Activated CD4-positive, alpha-beta memory T cell treated with anti-CD3 and anti-CD28 coated beads for 36 hours (primary cell): Measurements from ENCODE around the gene CNTN5. TPM values are rescaled to one million over a fixed set of nuclear protein-coding genes. Genes with fewer than 3 reads are reported as not detected.
"Not testable (repeated sequence)": the region's sequence is repeated elsewhere in the genome, so short reads cannot be mapped to it uniquely, and the experiment has no call there.

Experiments
- CTCF ChIA-PET: fragments of 350-600 bp; sonication (Branson Sonifier 250); formaldehyde crosslinking; loops from one replicate; lab custom pipeline; 2021; ENCODE audit warnings: antibody characterized with exemption, inconsistent platforms; lab: Charles Lee
- POLR2A ChIA-PET: fragments of 350-600 bp; sonication (Branson Sonifier 250); formaldehyde crosslinking; loops from one replicate; lab custom pipeline; 2021; ENCODE audit warnings: antibody characterized with exemption; lab: Charles Lee
- DNase-seq: peaks from one replicate; pipeline ENCODE4 v3.0.0-alpha.2; 2020
- H3K27ac Mint-ChIP-seq: one replicate; pipeline ENCODE4 v1.8.0; 2021; ENCODE audit warnings: mixed read lengths
- H3K27me3 Mint-ChIP-seq: one replicate; pipeline ENCODE4 v1.8.0; 2021; ENCODE audit warnings: mixed read lengths
- H3K36me3 Mint-ChIP-seq: one replicate; pipeline ENCODE4 v1.8.0; 2021; ENCODE audit warnings: mixed read lengths
- H3K4me1 Mint-ChIP-seq: one replicate; pipeline ENCODE4 v1.8.0; 2021; ENCODE audit warnings: low read depth, mixed read lengths
- H3K4me3 Mint-ChIP-seq: one replicate; pipeline ENCODE4 v1.8.0; 2021; ENCODE audit warnings: mild to moderate bottlenecking, mixed read lengths
- H3K9me3 Mint-ChIP-seq: one replicate; pipeline ENCODE4 v1.8.0; 2021; ENCODE audit warnings: mixed read lengths
- intact Hi-C: fragments of 100-400 bp; cut with micrococcal nuclease; formaldehyde crosslinking; loops from one replicate; pipeline ENCODE4 v1.15.1; 2023
- total RNA-seq, 2 experiments: library from RNA; stranded (reverse); gene quantifications; one replicate each; pipeline ENCODE4 v1.2.3, GENCODE V29; 2021

CNTN5 gene
- total RNA-seq, 2 experiments from 2014 or later: not detected

DNA sequence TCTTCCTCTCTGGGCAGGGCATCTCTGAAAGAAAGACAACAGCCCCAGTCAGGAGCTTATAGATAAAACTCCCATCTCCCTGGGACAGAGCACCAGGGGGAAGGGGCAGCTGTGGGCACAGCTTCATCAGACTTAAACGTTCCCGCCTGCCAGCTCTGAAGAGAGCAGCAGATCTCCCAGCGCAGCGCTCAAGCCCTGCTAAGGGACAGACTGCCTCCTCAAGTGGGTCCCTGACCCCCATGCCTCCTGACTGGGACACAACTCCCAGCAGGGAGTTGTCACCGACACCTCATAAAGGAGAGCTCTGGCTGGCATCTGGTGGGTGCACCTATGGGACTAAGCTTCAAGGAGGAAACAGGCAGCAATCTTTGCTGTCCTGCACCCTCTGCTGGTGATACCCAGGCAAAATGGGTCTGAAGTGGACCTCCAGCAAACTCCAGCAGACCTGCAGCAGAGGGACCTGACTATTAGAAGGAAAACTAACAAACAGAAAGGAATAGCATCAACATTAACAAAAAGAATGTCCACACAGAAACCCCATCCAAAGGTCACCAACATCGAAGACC, 1236.6 kb downstream of the CNTN5 start:
- POLR2A ChIA-PET, DNase-seq, H3K4me1 Mint-ChIP-seq, H3K4me3 Mint-ChIP-seq, intact Hi-C loops, CTCF ChIA-PET, H3K27ac Mint-ChIP-seq, H3K36me3 Mint-ChIP-seq, H3K27me3 Mint-ChIP-seq: not testable (repeated sequence)
- peaks cover 44% of the 10 kb centered on the region for H3K9me3 Mint-ChIP-seq

DNA sequence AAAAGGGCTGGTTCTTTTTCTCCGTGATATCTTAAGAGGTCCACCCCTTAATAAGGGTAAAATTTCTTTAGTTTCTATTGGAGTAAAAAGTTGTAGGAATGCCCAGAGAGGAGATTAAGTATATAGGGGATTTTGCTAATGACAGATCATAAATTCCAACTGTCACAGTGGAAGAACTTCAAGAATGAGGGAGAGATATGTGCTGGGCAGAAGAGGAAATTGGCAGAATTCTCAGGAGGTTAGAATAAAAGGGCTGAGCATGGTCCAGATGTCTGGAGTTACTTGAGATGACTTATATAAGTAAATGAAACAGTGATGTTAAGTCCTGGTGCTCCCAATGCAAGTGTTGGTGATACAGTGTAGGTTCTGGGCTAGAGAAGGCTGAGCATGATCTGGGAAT, 1248.8 kb downstream of the CNTN5 start:
- H3K4me1 Mint-ChIP-seq: no peaks in the 10 kb centered on the region
- H3K27ac Mint-ChIP-seq: no peak overlapping the region
- intact Hi-C loops: no loop called here
- no peak overlapping the region for H3K4me3 Mint-ChIP-seq
- ChIA-PET POLR2A (no interaction called here), CTCF (no interaction called here)
- no peaks in the 10 kb centered on the region for H3K36me3 Mint-ChIP-seq
- peaks cover 17% of the 10 kb centered on the region for H3K9me3 Mint-ChIP-seq
- no peak for DNase-seq
- no peaks in the 10 kb centered on the region for H3K27me3 Mint-ChIP-seq

DNA sequence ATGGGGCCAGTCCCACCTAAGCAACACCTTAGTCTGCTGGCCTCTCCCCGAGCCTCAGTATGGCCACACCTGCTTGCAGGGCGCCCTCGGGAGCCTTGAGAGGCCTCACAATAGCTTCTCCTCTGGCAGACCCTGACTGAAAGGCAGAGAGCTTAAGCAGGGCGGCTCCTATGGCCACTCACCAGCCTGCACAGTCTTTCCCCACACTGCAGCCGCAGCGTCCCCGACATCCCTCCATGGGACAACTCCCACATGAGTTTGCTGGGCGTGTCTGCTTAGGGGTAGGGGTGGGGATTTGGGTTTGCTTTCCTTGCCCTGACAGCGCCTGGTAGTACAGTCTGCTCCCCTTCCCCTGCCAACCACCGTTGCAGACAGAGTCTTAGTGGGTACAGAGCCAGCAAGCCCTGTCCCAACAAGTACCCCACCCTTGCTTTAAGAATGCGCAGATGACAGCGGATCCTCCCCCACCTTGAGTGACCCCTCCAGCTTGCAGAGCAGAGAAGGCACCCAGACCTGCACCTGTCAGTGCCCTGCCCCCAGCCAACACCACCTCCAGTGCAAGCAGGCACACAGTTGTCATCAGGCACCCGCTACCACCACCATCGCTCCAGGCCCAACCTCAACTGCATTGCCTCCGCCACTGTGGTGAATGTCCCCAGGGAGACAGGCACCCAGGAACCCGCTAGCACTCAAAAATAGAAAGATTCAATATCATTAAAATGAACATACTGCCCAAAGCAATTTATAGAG, 1252.5 kb downstream of the CNTN5 start:
- no peaks in the 10 kb centered on the region for H3K4me1 Mint-ChIP-seq
- intact Hi-C loops: no loop called here
- CTCF ChIA-PET: no interaction called here
- POLR2A ChIA-PET: no interaction called here
- H3K9me3 Mint-ChIP-seq: peaks cover 14% of the 10 kb centered on the region
- no peak for DNase-seq
- no peaks in the 10 kb centered on the region for H3K27me3 Mint-ChIP-seq
- no peak overlapping the region for H3K27ac Mint-ChIP-seq
- H3K4me3 Mint-ChIP-seq: no peak overlapping the region
- no peaks in the 10 kb centered on the region for H3K36me3 Mint-ChIP-seq

DNA sequence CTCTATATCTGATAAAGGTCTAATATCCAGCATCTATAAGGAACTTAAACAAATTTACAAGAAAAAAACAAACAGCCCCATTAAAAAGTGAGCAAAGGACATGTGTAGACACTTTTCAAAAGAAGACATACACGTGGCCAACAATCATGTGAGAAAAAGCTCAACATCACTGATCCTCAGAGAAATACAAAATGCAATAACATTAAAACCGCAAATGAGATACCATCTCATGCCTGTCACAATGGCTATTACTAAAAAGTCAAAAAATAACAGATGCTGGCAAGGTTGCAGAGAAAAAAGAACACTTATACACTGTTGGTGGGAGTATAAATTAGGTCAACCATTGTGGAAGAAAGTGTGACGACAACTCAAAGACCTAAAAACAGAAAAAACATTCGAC, 1253.7 kb downstream of the CNTN5 start:
- CTCF ChIA-PET, H3K36me3 Mint-ChIP-seq, H3K4me3 Mint-ChIP-seq, DNase-seq, intact Hi-C loops, POLR2A ChIA-PET, H3K4me1 Mint-ChIP-seq, H3K27ac Mint-ChIP-seq, H3K27me3 Mint-ChIP-seq: not testable (repeated sequence)
- peaks cover 17% of the 10 kb centered on the region for H3K9me3 Mint-ChIP-seq

DNA sequence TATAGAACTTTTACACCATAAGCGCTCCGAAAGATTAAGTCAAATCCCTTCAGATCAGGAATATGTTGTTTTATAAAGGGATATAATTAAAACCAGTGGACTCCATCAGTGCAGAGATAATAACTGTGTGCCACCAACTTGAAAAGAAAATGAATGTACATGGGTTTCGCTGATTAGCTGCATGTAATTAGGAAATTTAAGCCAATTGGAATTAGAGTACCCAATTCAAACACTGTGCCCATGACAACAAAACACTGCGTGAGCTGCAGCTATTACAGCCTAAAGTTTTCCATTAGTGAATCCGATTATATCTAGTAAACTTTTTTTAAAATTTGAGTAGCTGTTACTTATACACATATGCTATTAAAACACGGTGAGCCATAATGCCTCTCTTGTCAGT, 1274.0 kb downstream of the CNTN5 start:
- intact Hi-C loops: no loop called here
- H3K36me3 Mint-ChIP-seq: no peaks in the 10 kb centered on the region
- H3K4me1 Mint-ChIP-seq: no peaks in the 10 kb centered on the region
- no peak overlapping the region for H3K4me3 Mint-ChIP-seq
- DNase-seq: no peak
- H3K9me3 Mint-ChIP-seq: peaks cover 6% of the 10 kb centered on the region
- POLR2A ChIA-PET: no interaction called here
- H3K27me3 Mint-ChIP-seq: no peaks in the 10 kb centered on the region
- CTCF ChIA-PET: no interaction called here
- no peak overlapping the region for H3K27ac Mint-ChIP-seq

DNA sequence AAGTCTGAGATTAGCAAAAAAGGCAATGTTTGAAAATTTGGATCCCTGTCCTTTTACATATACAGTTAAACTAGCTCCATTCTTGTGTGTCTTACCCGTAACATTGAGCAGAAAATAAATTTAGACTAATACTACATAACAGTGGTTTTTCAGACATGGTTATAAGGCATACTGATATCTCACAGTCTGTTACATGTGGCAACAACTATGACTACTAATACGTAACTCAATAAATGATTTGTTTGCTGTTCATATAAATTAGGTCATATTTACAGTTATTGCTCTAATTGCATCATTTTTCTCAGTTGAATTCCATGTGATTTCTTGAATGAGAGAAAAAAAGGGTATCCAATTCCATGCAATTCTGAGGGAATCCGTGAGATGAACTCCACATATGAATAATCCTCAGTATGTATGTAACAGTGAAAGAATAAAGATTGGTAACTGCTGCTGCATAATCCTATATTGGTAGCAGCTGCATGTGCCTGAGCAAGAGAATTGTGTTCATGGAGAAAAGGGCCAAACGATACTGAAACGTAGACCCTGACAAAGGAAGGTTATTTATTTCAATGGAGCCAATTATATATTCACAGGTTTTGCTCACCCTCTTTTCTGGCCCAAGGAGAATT, 1275.4 kb downstream of the CNTN5 start:
- Mint-ChIP-seq H3K9me3 (peaks cover 6% of the 10 kb centered on the region), H3K27me3 (no peaks in the 10 kb centered on the region), H3K27ac (no peak overlapping the region), H3K36me3 (no peaks in the 10 kb centered on the region), H3K4me1 (no peaks in the 10 kb centered on the region), H3K4me3 (no peak overlapping the region)
- DNase-seq: no peak
- CTCF ChIA-PET: no interaction called here
- intact Hi-C loops: no loop called here
- POLR2A ChIA-PET: no interaction called here

DNA sequence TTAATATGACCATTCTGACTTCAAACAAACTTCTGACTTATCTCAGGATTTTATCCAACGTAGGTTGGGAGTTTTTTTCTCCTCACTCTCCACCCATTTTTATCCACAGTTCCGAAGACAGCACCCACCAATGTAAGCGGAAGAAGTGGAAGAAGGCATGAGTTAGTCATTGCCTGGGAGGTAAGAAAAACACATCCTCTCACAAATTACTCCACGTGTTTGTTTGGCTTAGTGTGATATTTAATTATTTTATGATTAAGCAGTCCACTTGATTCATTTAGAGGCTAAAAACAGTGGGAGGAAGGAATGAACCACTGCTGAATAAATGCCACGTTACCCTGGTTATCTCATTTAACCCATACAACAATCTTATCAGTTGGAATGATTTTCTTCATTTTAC, 1276.8 kb downstream of the CNTN5 start:
- intact Hi-C loops: no loop called here
- H3K9me3 Mint-ChIP-seq: peaks cover 2% of the 10 kb centered on the region
- DNase-seq: no peak
- H3K4me1 Mint-ChIP-seq: no peaks in the 10 kb centered on the region
- H3K27me3 Mint-ChIP-seq: no peaks in the 10 kb centered on the region
- CTCF ChIA-PET: no interaction called here
- H3K4me3 Mint-ChIP-seq: no peak overlapping the region
- H3K36me3 Mint-ChIP-seq: no peaks in the 10 kb centered on the region
- POLR2A ChIA-PET: no interaction called here
- H3K27ac Mint-ChIP-seq: no peak overlapping the region

DNA sequence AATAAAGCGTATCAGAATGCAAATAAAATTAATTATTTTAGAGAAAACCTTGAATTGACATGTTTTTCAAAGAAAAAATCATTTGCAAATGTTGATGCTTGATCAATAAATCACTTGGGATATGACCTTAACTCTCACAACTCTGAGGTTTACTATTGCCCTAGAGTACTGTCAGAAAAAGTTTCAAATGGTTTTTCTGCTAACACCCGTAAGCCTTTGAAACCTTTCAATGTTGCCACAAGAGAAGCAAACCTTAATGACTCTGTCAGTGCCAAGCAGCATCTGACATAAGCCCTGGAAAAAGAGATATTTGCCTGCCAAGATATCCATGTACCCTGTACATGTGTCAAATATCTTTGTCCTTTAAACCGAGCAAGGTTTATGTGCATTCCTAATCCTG, 1282.1 kb downstream of the CNTN5 start:
- Mint-ChIP-seq H3K27ac (no peak overlapping the region), H3K36me3 (no peaks in the 10 kb centered on the region), H3K4me3 (no peak overlapping the region), H3K9me3 (peaks cover 2% of the 10 kb centered on the region), H3K4me1 (no peaks in the 10 kb centered on the region), H3K27me3 (no peaks in the 10 kb centered on the region)
- ChIA-PET POLR2A (no interaction called here), CTCF (no interaction called here)
- intact Hi-C loops: no loop called here
- DNase-seq: no peak

DNA sequence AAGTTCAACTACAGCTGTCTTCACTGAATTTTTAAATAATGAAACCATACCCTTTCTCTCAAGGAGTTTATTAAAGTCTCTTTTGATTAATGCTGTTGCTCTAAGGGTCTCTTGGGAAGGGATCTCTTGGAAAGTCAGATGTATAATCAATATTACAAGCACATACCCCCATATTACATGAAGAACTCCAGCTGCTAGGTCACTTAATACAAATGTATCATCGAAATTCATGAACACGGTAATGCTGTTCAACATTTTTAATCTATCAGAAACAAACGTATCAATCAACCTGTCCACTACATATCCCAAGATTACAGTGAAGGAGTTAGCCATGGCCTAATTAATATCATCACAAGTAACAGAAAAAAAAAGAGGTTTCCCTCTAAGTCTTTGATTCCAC, 1283.1 kb downstream of the CNTN5 start:
- no peaks in the 10 kb centered on the region for H3K36me3 Mint-ChIP-seq
- peaks cover 2% of the 10 kb centered on the region for H3K9me3 Mint-ChIP-seq
- no peak for DNase-seq
- no peak overlapping the region for H3K4me3 Mint-ChIP-seq
- H3K4me1 Mint-ChIP-seq: no peaks in the 10 kb centered on the region
- ChIA-PET CTCF (no interaction called here), POLR2A (no interaction called here)
- no peaks in the 10 kb centered on the region for H3K27me3 Mint-ChIP-seq
- no peak overlapping the region for H3K27ac Mint-ChIP-seq
- intact Hi-C loops: no loop called here

DNA sequence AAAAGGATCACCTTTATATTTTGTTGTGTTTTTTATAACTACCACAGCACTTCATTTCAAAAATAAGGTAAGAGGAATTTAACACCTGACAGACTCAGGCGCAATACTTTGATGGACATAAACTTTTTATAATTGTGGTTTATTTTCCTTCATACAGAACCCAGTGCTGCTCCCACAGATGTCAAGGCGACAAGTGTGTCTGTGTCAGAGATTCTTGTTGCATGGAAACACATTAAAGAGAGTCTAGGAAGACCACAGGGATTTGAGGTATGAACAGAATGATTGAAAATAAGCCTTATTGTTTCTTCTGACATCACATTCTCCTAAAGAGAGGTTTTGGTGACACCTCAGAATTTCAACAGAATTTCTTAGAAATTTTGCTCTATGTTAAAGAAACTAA, 1287.5 kb downstream of the CNTN5 start:
- POLR2A ChIA-PET: no interaction called here
- H3K9me3 Mint-ChIP-seq: peaks cover 5% of the 10 kb centered on the region
- no peak overlapping the region for H3K27ac Mint-ChIP-seq
- no peak overlapping the region for H3K4me3 Mint-ChIP-seq
- H3K36me3 Mint-ChIP-seq: no peaks in the 10 kb centered on the region
- intact Hi-C loops: no loop called here
- no peak for DNase-seq
- no peaks in the 10 kb centered on the region for H3K4me1 Mint-ChIP-seq
- no peaks in the 10 kb centered on the region for H3K27me3 Mint-ChIP-seq
- CTCF ChIA-PET: no interaction called here

DNA sequence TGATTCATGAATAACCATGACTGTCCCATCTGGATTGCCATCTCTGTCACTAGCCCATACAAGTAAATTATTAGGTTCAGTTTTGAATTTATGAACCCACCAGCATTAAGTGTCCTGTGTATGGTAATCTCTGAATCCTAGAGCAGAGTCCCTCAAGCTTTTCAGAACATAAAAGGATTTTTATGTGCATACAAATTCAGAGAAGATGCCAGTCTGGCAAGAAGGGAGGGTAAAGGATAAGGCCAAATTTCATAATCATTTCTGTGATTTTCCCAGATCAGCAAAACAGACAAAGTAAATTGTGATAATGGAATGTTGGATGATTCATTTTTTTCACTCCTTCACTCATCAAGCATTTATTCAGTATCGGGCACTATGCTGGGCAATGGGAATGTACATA, 1295.2 kb downstream of the CNTN5 start:
- POLR2A ChIA-PET: no interaction called here
- no peaks in the 10 kb centered on the region for H3K36me3 Mint-ChIP-seq
- intact Hi-C loops: no loop called here

DNA sequence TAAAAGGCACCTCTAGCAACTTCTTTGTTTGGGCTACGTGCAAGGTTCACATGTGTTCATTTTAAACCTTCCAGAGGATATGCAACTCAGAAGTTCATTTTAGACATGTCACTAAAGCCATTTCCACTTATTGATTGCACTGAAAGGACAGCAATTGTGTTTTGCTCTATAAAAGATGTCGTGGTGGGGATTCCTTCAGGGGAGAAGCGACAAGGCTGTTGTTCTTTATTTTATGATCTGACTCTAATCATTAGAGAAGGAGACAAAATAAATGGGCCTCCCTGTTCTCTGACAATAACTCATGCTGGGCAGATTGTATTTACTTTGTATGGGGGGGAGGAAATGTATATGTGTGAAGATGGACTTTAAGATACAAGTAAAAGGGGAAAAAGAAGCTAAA, 1296.2 kb downstream of the CNTN5 start:
- CTCF ChIA-PET: no interaction called here
- POLR2A ChIA-PET: no interaction called here
- Mint-ChIP-seq H3K9me3 (peaks cover 13% of the 10 kb centered on the region), H3K36me3 (no peaks in the 10 kb centered on the region), H3K4me3 (no peak overlapping the region), H3K4me1 (no peaks in the 10 kb centered on the region), H3K27ac (no peak overlapping the region), H3K27me3 (no peaks in the 10 kb centered on the region)
- intact Hi-C loops: no loop called here
- DNase-seq: no peak

More for the DNA sequence above, 1295.2 kb downstream of the CNTN5 start:
- no peaks in the 10 kb centered on the region for H3K27me3 Mint-ChIP-seq
- no peak for DNase-seq
- H3K27ac Mint-ChIP-seq: no peak overlapping the region
- peaks cover 11% of the 10 kb centered on the region for H3K9me3 Mint-ChIP-seq
- H3K4me3 Mint-ChIP-seq: no peak overlapping the region
- no peaks in the 10 kb centered on the region for H3K4me1 Mint-ChIP-seq
- CTCF ChIA-PET: no interaction called here

DNA sequence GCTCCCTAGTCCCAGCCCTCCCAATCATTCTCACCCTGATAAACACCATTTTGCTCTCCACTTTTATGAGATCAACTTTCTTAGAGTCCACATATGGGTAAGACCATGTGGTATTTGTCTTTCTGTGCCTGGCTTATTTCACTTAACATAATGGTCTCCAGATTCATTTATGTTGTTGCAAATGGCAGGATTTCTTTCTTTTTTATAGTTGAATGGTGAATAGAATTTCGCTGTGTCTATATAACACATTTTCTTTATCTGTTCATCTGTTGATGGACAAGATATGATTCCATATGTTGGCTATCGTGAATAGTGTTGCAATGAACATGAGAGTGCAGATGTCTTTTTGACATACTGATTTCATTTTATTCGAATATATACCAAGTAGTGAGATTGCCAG, 1298.9 kb downstream of the CNTN5 start:
- no peaks in the 10 kb centered on the region for H3K27me3 Mint-ChIP-seq
- intact Hi-C loops: no loop called here
- H3K4me1 Mint-ChIP-seq: no peaks in the 10 kb centered on the region
- POLR2A ChIA-PET: no interaction called here
- DNase-seq: no peak
- H3K27ac Mint-ChIP-seq: no peak overlapping the region
- peaks cover 13% of the 10 kb centered on the region for H3K9me3 Mint-ChIP-seq
- no peaks in the 10 kb centered on the region for H3K36me3 Mint-ChIP-seq
- H3K4me3 Mint-ChIP-seq: no peak overlapping the region
- CTCF ChIA-PET: no interaction called here
